NCI-H526 (cell line): ENCODE data around the gene PCNX3.
A peak's percentile ranks its signal among the peaks of the same experiment; 100 is the strongest.

Source experiments
- DNase-seq, 2 experiments: peaks; one replicate each; lab custom pipeline; 2025; lab: John Stamatoyannopoulos, UW

The PCNX3 gene

GRCh38 chr11:65598258-65598699 is 17.3 kb upstream of the PCNX3 start:
- no peak for DNase-seq

- DNase-seq = no peak
These were observed 16.2 kb upstream of the PCNX3 start for GRCh38 chr11:65599216-65599954.

GRCh38 chr11:65599955-65600246 is 15.7 kb upstream of the PCNX3 start:
- DNase-seq = no peak

GRCh38 chr11:65604258-65604657 is 11.3 kb upstream of the PCNX3 start:
- no peak for DNase-seq

- peak; percentile 56 to 80 for DNase-seq
These were observed 8.5 kb upstream of the PCNX3 start for GRCh38 chr11:65606876-65607613.

GRCh38 chr11:65607614-65608426 is 7.8 kb upstream of the PCNX3 start:
- no peak for DNase-seq

GRCh38 chr11:65609229-65609628 is 6.3 kb upstream of the PCNX3 start:
- DNase-seq = no peak

- DNase-seq = no peak
These were observed 5.9 kb upstream of the PCNX3 start for GRCh38 chr11:65609665-65610064.

GRCh38 chr11:65610404-65610803 is 5.2 kb upstream of the PCNX3 start:
- no peak for DNase-seq

GRCh38 chr11:65611028-65611757 is 4.4 kb upstream of the PCNX3 start:
- DNase-seq = no peak

- DNase-seq = no peak
These were observed 3.6 kb upstream of the PCNX3 start for GRCh38 chr11:65611758-65612603.

- no peak for DNase-seq
These were observed 2.9 kb upstream of the PCNX3 start for GRCh38 chr11:65612691-65613090.

GRCh38 chr11:65613091-65613928 is 2.3 kb upstream of the PCNX3 start:
- peak in 1 of 2 experiments; percentile 53 for DNase-seq

- peak in 1 of 2 experiments; percentile 78 for DNase-seq
These were observed 486 bp downstream of the PCNX3 start for GRCh38 chr11:65615950-65616574.

GRCh38 chr11:65616575-65617001 is 1.0 kb downstream of the PCNX3 start:
- no peak for DNase-seq

- DNase-seq = no peak
These were observed 1.7 kb downstream of the PCNX3 start for GRCh38 chr11:65617136-65617850.

GRCh38 chr11:65617990-65618751 is 2.6 kb downstream of the PCNX3 start:
- no peak for DNase-seq

- no peak for DNase-seq
These were observed 3.2 kb downstream of the PCNX3 start for GRCh38 chr11:65618763-65619162.
